GM19397 (cell line): ENCODE results near the gene LAPTM4A.

Experiments
- ATAC-seq: cut with Tn5 transposase; IDR thresholded peaks from one replicate; pipeline ENCODE4 v1.9.1; 2021; ENCODE audit warnings: mild to moderate bottlenecking, moderate library complexity; ENCODE audit not compliant: unreplicated experiment

LAPTM4A gene

DNA sequence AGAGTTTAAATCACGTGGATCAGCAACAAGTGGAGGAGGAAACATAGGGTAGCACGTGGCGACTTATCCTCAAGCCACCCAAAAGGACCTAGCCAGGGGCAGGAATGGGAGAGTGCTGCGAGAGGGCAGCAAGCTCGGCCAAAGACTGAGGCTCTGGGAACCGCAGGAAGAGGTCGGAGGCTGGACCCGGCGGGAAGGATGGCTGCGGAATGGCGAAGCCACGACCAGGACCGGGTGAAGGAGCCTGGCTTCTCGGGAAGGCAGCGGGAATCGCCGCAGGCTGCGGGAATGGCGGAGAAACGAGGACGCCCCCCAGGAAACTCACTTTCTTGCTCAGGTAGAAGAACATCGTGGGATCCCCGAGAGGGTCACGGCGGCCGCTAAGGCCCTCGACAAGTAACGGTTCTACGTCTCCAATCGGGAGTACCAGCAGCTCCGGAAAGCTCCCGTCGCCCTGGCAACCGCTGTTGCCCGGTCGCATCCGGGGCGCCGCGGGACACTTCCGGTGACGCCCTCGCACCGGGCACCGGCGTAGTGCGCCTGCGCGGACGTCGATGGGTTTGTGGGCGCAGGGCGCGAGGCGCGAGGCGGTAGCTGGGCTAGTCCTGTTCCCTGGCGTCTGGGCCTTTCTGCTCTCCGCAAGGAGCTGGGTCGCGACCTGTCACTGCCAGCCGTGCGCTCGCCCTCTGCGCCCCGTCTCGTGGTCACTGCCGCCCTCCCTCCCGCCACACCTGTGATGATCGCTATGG is 61.6 kb downstream of the LAPTM4A start, which contains the start of gene WDR35:
TSS of gene WDR35 (minus strand) at position 439 of the 749 bp plus-strand sequence. CDS start at position 349, 90 bp downstream.
- peak; percentile 96 for ATAC-seq

DNA sequence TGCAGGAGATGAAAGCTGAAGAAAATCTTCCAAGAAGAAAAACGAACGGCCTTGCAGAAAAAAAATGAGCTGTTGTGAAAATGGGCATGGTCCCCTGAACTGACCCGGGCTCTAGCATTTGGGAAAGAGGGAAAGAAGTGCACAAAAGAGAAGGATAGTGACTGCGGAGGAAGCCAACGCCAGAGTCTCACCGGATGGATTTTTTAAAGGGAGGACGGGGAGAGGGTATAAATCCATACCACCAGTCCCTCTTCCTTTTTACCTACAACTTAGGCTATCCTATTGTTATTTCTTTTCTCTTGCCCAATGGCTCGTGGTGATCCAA is 62.1 kb downstream of the LAPTM4A start:
- no peak for ATAC-seq

DNA sequence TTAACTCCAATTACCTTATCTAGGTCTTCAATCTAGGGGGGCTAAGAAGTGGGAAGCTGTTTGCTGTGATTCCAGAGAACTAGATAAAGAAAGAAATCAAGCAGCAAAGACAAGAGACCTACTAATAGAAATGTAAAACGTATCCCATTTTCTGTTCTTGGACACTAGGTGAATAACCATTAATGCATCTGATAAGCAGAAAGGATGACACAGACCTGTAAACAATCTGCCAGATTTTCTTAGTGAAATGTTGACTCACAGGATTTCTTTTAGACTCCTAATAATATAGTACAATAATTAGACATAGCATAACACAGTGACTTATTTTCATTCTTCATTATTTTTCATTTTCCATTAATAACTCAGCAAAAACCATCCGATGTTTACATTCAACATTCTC is 62.8 kb downstream of the LAPTM4A start:
- no peak for ATAC-seq

DNA sequence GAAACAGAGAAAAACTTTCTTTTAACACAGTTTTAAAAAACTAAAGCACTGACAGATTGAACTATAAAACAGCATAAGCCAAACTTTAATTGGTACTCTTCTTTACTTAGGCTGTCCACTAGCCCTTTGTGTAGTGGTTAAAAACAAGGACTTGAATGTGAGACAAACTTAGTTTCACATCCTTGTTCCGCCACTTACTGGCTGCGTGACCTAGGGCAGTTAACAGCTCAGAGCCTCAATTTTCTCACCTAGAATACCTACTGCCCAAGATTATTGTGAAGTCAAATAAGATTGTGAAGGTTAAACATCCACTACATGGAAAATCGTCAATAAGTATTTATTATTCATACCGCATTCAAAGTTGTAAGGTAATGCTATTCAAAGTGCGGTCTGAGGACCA is 63.5 kb downstream of the LAPTM4A start:
- ATAC-seq = peak; percentile 51
